Right cardiac atrium (tissue), 5 donors: ENCODE results near the gene RAPGEF5. TPM values are rescaled to one million over a fixed set of nuclear protein-coding genes. Genes with fewer than 3 reads are reported as not detected.

ENCODE experiments used
- ATAC-seq, 2 donors: fragments of 200-7000 bp; cut with Tn5 transposase; one replicate each; pipeline versions ENCODE4 v1.8.0 to v1.9.1; 2020; ENCODE audit warnings: moderate library complexity in 2 of 2, mild to moderate bottlenecking in 1 of 2
- DNase-seq, 3 donors: peaks; one replicate each; pipeline ENCODE4 v3.0.0-alpha.2; 2020
- H3K27ac ChIP-seq: one replicate; pipeline ENCODE4 v1.5.1; 2013; ENCODE audit warnings: mild to moderate bottlenecking, low read length, control low read depth, moderate library complexity
- H3K27me3 ChIP-seq: one replicate; pipeline ENCODE4 v1.6.1; 2013; ENCODE audit not compliant: control insufficient read depth, insufficient read depth
- H3K4me1 ChIP-seq: one replicate; pipeline ENCODE4 v1.6.1; 2013; ENCODE audit warnings: low read length; ENCODE audit not compliant: control insufficient read depth, insufficient read depth
- H3K4me3 ChIP-seq: one replicate; pipeline ENCODE4 v1.5.1; 2013; ENCODE audit warnings: low read length, control low read depth
- H3K9me3 ChIP-seq: one replicate; pipeline ENCODE4 v1.6.1; 2013; ENCODE audit warnings: low read length; ENCODE audit not compliant: control insufficient read depth
- WGBS: extraction: QIAGEN DNeasy Blood & Tissue Kit; methylation state at CpG from one replicate; pipeline ENCODE4 v1.1.7; 2013; 5-methylcytosine and 5-hydroxymethylcytosine counted together
- intact Hi-C, 4 donors: fragments of 100-400 bp; cut with DNase I; formaldehyde crosslinking; loops; one replicate each; pipeline versions ENCODE4 v1.11.0 to v1.14.0; 2022 to 2023
- polyA plus RNA-seq: library from polyadenylated mRNA; stranded (reverse); fragments of 200-250 nt; gene quantifications from one replicate; pipeline ENCODE4 v1.2.3, GENCODE V29; 2013
- total RNA-seq, 4 donors: library from RNA; stranded (reverse); fragmentation: NEBNext Ultra II Directional; extraction: Animal tissue kit (Norgen Biotek cat#: 25700); gene quantifications; one replicate each; pipeline ENCODE4 v1.2.1, GENCODE V29; 2021
- donor health status: healthy with polysubstance abuse.
- donor health status: DM: no; HTN: yes; CAD: no.
- donor health status: DM: no; HTN: no; CAD: no.
- donor health status: DM: no; HTN: yes; CAD: no; lungs with severe emphysema.
- donor health status: DM: yes; HTN: yes; CAD: no.

The RAPGEF5 gene
- total and polyA plus RNA-seq, 5 donors = 8.7 to 30.8 (median 27.2) TPM

GRCh38 chr7:22357311-22358175 lies 589 bp upstream of the RAPGEF5 start:
- H3K4me1 ChIP-seq = no peaks in the 10 kb centered on the region
- intact Hi-C loops = loop anchor here in 1 of 4 donors (10.0 kb wide), 1 partner anchor 87 kb away; no protein-coding TSS in a partner anchor
- peak overlapping the region; percentile 82 for H3K4me3 ChIP-seq
- H3K9me3 ChIP-seq = no peaks in the 10 kb centered on the region
- H3K27me3 ChIP-seq = no peaks in the 10 kb centered on the region
- no peak overlapping the region for H3K27ac ChIP-seq
- ATAC-seq = peak in 1 of 2 donors; percentile 16
- whole genome bisulfite sequencing = 28% methylated on average over 23 of the region's 23 CpGs
- peak in 2 of 3 donors; percentile 37 to 51 for DNase-seq

- Histone ChIP-seq H3K27ac (no peak overlapping the region), H3K4me1 (no peaks in the 10 kb centered on the region), H3K4me3 (peak overlapping the region; percentile 82), H3K27me3 (no peaks in the 10 kb centered on the region), H3K9me3 (no peaks in the 10 kb centered on the region)
- intact Hi-C loops = loop anchor here in 1 of 4 donors (10.0 kb wide), 1 partner anchor 89 kb away; no protein-coding TSS in a partner anchor
- 19% methylated on average over 26 of the region's 26 CpGs for WGBS
- ATAC-seq (no peak), DNase-seq (peak in 2 of 3 donors; percentile 29 to 58)
These were observed 803 bp downstream of the RAPGEF5 start for GRCh38 chr7:22356010-22356691.

GRCh38 chr7:22355620-22356009 lies 1.3 kb downstream of the RAPGEF5 start:
- intact Hi-C loops = loop anchor here in 1 of 4 donors (10.0 kb wide), 1 partner anchor 89 kb away; no protein-coding TSS in a partner anchor

GRCh38 chr7:22354462-22354861 lies 2.5 kb downstream of the RAPGEF5 start:
- Histone ChIP-seq H3K4me3 (no peak overlapping the region), H3K27ac (no peak overlapping the region), H3K9me3 (no peaks in the 10 kb centered on the region), H3K27me3 (no peaks in the 10 kb centered on the region), H3K4me1 (no peaks in the 10 kb centered on the region)
- no peak for ATAC-seq
- intact Hi-C loops = loop anchor here in 1 of 4 donors (10.0 kb wide), 1 partner anchor 90 kb away; no protein-coding TSS in a partner anchor
- no peak for DNase-seq
- WGBS = 44% methylated on average over 2 of the region's 2 CpGs

More at GRCh38 chr7:22355620-22356009, 1.3 kb downstream of the RAPGEF5 start:
- DNase-seq (no peak), ATAC-seq (no peak)
- Histone ChIP-seq H3K4me1 (no peaks in the 10 kb centered on the region), H3K9me3 (no peaks in the 10 kb centered on the region), H3K4me3 (no peak overlapping the region), H3K27ac (no peak overlapping the region), H3K27me3 (no peaks in the 10 kb centered on the region)
- 86% methylated on average over 5 of the region's 5 CpGs for WGBS

- no peak overlapping the region for H3K4me3 ChIP-seq
- H3K4me1 ChIP-seq = no peaks in the 10 kb centered on the region
- DNase-seq (no peak), ATAC-seq (no peak)
- H3K27me3 ChIP-seq = no peaks in the 10 kb centered on the region
- WGBS = 95% methylated on average over 4 of the region's 4 CpGs
- no peak overlapping the region for H3K27ac ChIP-seq
- intact Hi-C loops = loop anchor here in 1 of 4 donors (10.0 kb wide), 1 partner anchor 92 kb away; no protein-coding TSS in a partner anchor
- no peaks in the 10 kb centered on the region for H3K9me3 ChIP-seq
These were observed 4.1 kb downstream of the RAPGEF5 start for GRCh38 chr7:22352887-22353286.

- no peaks in the 10 kb centered on the region for H3K27me3 ChIP-seq
- no peaks in the 10 kb centered on the region for H3K9me3 ChIP-seq
- ATAC-seq = no peak
- 39% methylated on average over 2 of the region's 2 CpGs for WGBS
- no peak overlapping the region for H3K27ac ChIP-seq
- no peaks in the 10 kb centered on the region for H3K4me1 ChIP-seq
- no peak overlapping the region for H3K4me3 ChIP-seq
- DNase-seq = no peak
- intact Hi-C loops = loop anchor here in 1 of 4 donors (10.0 kb wide), 1 partner anchor 93 kb away; no protein-coding TSS in a partner anchor
These were observed 5.1 kb downstream of the RAPGEF5 start for GRCh38 chr7:22351878-22352277.

- WGBS = 67% methylated on average over 2 of the region's 2 CpGs
- DNase-seq (no peak), ATAC-seq (no peak)
- no peak overlapping the region for H3K27ac ChIP-seq
- H3K27me3 ChIP-seq = no peaks in the 10 kb centered on the region
- H3K4me1 ChIP-seq = no peaks in the 10 kb centered on the region
- H3K4me3 ChIP-seq = no peak overlapping the region
- intact Hi-C loops = loop anchor here in 1 of 4 donors (10.0 kb wide), 1 partner anchor 93 kb away; no protein-coding TSS in a partner anchor
- no peaks in the 10 kb centered on the region for H3K9me3 ChIP-seq
These were observed 5.6 kb downstream of the RAPGEF5 start for GRCh38 chr7:22351329-22351692.

- ATAC-seq = peak; percentile 40 to 67
- H3K9me3 ChIP-seq = no peaks in the 10 kb centered on the region
- no peak overlapping the region for H3K4me3 ChIP-seq
- H3K4me1 ChIP-seq = no peaks in the 10 kb centered on the region
- 64% methylated on average over 2 of the region's 2 CpGs for WGBS
- DNase-seq = peak in 1 of 3 donors; percentile 20
- intact Hi-C loops = loop anchor here in 1 of 4 donors (10.0 kb wide), 1 partner anchor 94 kb away; no protein-coding TSS in a partner anchor
- no peaks in the 10 kb centered on the region for H3K27me3 ChIP-seq
- H3K27ac ChIP-seq = no peak overlapping the region
These were observed 6.3 kb downstream of the RAPGEF5 start for GRCh38 chr7:22350466-22351328.

- ATAC-seq = no peak
- no peak for DNase-seq
- no peaks in the 10 kb centered on the region for H3K9me3 ChIP-seq
- no peak overlapping the region for H3K4me3 ChIP-seq
- intact Hi-C loops = no loop called here
- no peaks in the 10 kb centered on the region for H3K27me3 ChIP-seq
- no peak overlapping the region for H3K27ac ChIP-seq
- H3K4me1 ChIP-seq = no peaks in the 10 kb centered on the region
These were observed 8.6 kb downstream of the RAPGEF5 start for GRCh38 chr7:22348379-22348778.

GRCh38 chr7:22346383-22347107 lies 10.4 kb downstream of the RAPGEF5 start:
- Histone ChIP-seq H3K27me3 (no peaks in the 10 kb centered on the region), H3K4me3 (no peak overlapping the region), H3K9me3 (no peaks in the 10 kb centered on the region), H3K27ac (no peak overlapping the region), H3K4me1 (no peaks in the 10 kb centered on the region)
- WGBS = 43% methylated on average over 2 of the region's 2 CpGs
- ATAC-seq (peak in 1 of 2 donors; percentile 41), DNase-seq (no peak)
- intact Hi-C loops = no loop called here
